ENCODE results near the gene SMPD1.

Gene SMPD1

DNA sequence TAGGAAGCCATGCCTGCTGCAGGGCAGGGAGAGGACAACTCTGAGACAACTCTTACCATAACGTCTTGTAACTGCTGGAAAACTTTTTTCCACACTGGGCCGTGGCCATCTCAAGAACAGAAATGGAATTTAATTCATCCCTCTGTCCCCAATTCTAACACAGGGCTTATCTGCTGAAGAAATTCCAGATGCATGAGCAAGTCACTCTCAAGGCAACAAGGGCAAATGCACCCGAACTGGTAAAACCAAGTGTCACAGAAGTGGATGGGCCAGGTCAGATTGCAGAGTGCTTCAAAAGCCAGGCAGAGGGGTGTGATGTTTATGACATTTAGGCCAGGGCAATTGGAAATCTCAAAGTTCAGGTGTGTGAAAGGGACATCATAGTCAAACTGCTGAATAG lies 7.4 kb downstream of the SMPD1 start:
- no peak for DNase-seq (ENCODE audit: extremely low read depth, low read depth)
- TF ChIP-seq, protein P1, sequence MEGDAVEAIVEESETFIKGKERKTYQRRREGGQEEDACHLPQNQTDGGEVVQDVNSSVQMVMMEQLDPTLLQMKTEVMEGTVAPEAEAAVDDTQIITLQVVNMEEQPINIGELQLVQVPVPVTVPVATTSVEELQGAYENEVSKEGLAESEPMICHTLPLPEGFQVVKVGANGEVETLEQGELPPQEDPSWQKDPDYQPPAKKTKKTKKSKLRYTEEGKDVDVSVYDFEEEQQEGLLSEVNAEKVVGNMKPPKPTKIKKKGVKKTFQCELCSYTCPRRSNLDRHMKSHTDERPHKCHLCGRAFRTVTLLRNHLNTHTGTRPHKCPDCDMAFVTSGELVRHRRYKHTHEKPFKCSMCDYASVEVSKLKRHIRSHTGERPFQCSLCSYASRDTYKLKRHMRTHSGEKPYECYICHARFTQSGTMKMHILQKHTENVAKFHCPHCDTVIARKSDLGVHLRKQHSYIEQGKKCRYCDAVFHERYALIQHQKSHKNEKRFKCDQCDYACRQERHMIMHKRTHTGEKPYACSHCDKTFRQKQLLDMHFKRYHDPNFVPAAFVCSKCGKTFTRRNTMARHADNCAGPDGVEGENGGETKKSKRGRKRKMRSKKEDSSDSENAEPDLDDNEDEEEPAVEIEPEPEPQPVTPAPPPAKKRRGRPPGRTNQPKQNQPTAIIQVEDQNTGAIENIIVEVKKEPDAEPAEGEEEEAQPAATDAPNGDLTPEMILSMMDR (IDR thresholded peaks at IDR 0.05; ENCODE audit: low read depth, low read length, missing control alignments), result no peak

DNA sequence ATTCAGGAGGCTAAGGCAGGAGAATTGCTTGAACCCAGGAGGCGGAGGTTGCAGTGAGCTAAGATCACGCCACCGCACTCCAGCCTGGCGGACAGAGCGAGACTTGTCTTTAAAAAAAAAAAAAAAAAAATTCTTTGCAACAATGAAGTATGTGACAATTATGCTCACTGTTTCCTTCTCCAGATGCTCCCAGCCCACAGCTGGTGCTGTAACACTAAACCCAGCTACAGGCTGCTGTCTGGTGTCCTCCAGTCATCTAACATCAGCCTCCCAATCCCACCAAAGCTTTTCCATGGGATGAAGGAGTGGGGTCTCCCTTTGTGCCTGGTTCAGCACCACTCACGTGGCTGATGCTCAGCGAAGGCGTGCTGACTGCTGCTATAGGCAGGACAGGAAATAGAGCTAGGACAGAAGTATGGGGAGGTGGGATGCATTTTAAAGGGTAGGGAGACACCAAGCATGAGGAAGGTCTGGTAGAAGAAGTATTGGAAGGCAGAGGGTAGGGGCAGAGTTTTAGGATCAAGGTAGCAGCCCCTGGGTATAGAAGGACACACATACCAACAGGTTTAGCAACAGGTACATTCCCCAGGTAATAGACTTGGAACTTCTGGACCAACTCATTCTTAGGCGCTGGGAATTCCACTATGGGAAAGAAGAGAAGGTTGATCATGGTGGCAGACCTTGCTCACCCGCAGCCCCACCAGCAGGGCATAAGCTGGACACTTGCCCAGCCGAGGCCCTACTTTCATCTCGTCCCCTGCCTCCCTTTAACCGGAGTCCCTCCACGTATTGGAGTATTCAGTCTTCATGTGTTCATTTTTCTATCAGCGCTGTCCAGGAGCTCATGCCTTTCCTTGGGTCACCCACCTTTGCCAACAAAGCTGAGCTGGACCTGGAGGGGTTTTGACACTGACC lies 10.4 kb downstream of the SMPD1 start:
- TF ChIP-seq, protein P1 (IDR thresholded peaks at IDR 0.05; ENCODE audit: low read depth, low read length, missing control alignments), result no peak
- H3K4me3 ChIP-seq (replicated peaks; ENCODE audit: low read depth, low read length), result no peak overlapping the region
- no peak for DNase-seq (ENCODE audit: extremely low read depth, low read depth)

More for the DNA sequence above, 7.4 kb downstream of the SMPD1 start:
- no peak overlapping the region for H3K4me3 ChIP-seq (replicated peaks; ENCODE audit: low read depth, low read length)

DNA sequence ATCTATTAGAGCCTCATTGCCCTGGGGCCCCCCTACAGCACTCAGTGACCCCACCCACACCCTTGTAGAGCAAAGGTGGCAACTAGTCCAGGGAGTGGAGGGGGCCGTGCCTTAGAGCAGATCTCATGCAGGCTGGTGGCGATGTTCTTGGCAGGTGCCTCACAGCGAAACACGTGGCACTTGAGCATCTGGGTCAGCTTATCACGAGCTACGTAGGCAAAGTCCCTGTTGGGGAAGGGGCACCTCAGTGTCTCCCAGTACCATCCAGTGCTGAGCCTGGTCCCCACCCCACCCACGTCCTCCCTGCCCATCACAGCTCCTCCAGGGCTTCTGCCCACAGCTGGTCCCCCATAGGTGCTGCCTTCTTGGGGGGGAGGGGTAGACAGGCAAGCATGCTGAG lies 11.2 kb downstream of the SMPD1 start:
- H3K4me3 ChIP-seq (replicated peaks; ENCODE audit: low read depth, low read length), result no peak overlapping the region

DNA sequence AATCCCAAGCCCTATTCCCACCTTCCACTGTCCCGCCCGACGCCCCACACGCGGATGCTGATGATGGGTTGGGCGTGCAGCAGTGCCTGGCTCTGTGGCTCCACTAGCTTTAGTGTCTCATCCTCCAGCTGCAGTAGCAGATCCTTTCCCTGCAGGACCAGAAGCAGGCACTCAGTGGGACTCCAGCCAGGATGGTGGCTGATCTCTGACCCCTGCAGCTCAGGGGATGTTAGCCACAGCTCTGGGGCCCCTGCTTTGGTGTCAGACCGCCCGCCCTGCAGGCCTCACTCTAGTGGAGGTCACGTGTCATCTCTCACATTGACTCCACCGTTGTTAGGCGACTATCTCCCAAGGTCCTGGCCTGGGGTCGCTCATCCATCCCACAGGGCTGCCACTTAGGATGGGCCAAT lies 11.8 kb downstream of the SMPD1 start:
- no peak overlapping the region for H3K4me3 ChIP-seq (replicated peaks; ENCODE audit: low read depth, low read length)
- no peak for DNase-seq (ENCODE audit: extremely low read depth, low read depth)
- TF ChIP-seq, protein P1 (IDR thresholded peaks at IDR 0.05; ENCODE audit: low read depth, low read length, missing control alignments), result no peak

More for the DNA sequence above, 11.2 kb downstream of the SMPD1 start:
- TF ChIP-seq, protein P1 (IDR thresholded peaks at IDR 0.05; ENCODE audit: low read depth, low read length, missing control alignments), result no peak
- DNase-seq (ENCODE audit: extremely low read depth, low read depth), result no peak

DNA sequence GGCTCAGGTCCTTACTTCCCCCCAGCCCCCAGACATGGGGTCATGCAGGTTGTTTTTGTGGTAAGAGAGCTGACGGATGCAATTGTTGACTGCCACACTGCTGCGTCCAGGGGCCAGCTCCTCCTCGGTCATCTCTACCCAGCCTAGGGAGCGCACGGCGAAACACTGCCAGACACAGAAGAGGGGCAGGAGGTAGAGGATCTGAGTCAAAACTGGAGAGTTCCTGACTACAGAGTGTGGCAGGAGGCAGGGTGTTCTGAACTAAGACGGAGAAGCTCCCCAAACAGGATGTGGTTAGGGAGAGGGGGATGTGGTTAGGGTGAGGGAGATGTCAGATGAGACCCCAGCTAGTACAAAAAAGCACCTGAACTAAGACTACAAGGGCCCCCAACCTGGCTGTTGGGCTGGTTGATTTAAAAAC lies 12.3 kb downstream of the SMPD1 start:
- H3K4me3 ChIP-seq (replicated peaks; ENCODE audit: low read depth, low read length), result no peak overlapping the region
- no peak for DNase-seq (ENCODE audit: extremely low read depth, low read depth)
- TF ChIP-seq, protein P1 (IDR thresholded peaks at IDR 0.05; ENCODE audit: low read depth, low read length, missing control alignments), result no peak

DNA sequence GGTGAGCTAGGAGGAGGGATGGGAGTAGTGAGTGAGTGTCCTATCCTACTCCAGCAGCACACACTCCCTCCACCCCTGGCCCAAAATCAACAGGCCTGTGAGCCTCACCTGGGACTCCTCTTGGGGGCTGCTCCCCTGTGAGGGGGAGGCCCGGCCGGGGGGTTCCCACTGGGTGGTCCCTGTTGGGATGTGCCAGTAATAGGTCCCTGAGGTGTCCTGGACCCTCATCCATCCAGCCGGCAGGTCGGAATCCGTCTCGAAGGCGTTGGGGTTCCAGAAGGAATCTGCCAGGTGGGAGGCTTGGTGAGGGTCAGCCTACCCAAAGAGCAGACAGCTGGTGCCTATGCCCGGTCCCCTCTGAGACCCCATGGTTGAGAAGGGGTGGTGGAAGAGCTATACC lies 13.3 kb downstream of the SMPD1 start:
- no peak overlapping the region for H3K4me3 ChIP-seq (replicated peaks; ENCODE audit: low read depth, low read length)
- no peak for DNase-seq (ENCODE audit: extremely low read depth, low read depth)
- TF ChIP-seq, protein P1 (IDR thresholded peaks at IDR 0.05; ENCODE audit: low read depth, low read length, missing control alignments), result no peak

Measured in HFF-Myc (cell line).